Activated effector memory CD4-positive, alpha-beta T cell treated with Interleukin-2 at 50 U/mL for 16 hours (primary cell): ENCODE results near the gene PTPRN2.

ENCODE experiments used
- DNase-seq: peaks from one replicate; pipeline ENCODE4 v3.0.0-alpha.2; 2020

The PTPRN2 gene

GRCh38 chr7:157809863-157810851 is 777.5 kb downstream of the PTPRN2 start:
- DNase-seq: no peak

GRCh38 chr7:157809154-157809862 is 778.3 kb downstream of the PTPRN2 start:
- DNase-seq: no peak

GRCh38 chr7:157808042-157808441 is 779.6 kb downstream of the PTPRN2 start:
- DNase-seq: no peak

GRCh38 chr7:157807510-157807909 is 780.1 kb downstream of the PTPRN2 start:
- DNase-seq: no peak

- DNase-seq: no peak
These were observed 780.9 kb downstream of the PTPRN2 start for GRCh38 chr7:157806711-157807110.

GRCh38 chr7:157805713-157806112 is 781.9 kb downstream of the PTPRN2 start:
- DNase-seq: no peak

- DNase-seq: no peak
These were observed 783.7 kb downstream of the PTPRN2 start for GRCh38 chr7:157803906-157804305.

- DNase-seq: no peak
These were observed 785.5 kb downstream of the PTPRN2 start for GRCh38 chr7:157801971-157802675.

- no peak for DNase-seq
These were observed 786.5 kb downstream of the PTPRN2 start for GRCh38 chr7:157801113-157801512.

- no peak for DNase-seq
These were observed 787.3 kb downstream of the PTPRN2 start for GRCh38 chr7:157800281-157800680.

- DNase-seq: no peak
These were observed 788.4 kb downstream of the PTPRN2 start for GRCh38 chr7:157799076-157799685.

GRCh38 chr7:157797361-157797760 is 790.3 kb downstream of the PTPRN2 start:
- no peak for DNase-seq

GRCh38 chr7:157796846-157797245 is 790.8 kb downstream of the PTPRN2 start:
- no peak for DNase-seq

GRCh38 chr7:157795643-157796042 is 792.0 kb downstream of the PTPRN2 start:
- DNase-seq: no peak

GRCh38 chr7:157795199-157795598 is 792.4 kb downstream of the PTPRN2 start:
- DNase-seq: no peak

GRCh38 chr7:157794746-157795065 is 792.9 kb downstream of the PTPRN2 start:
- no peak for DNase-seq

GRCh38 chr7:157793973-157794745 is 793.5 kb downstream of the PTPRN2 start:
- DNase-seq: no peak

- DNase-seq: no peak
These were observed 794.6 kb downstream of the PTPRN2 start for GRCh38 chr7:157793087-157793353.

GRCh38 chr7:157792241-157793086 is 795.2 kb downstream of the PTPRN2 start:
- DNase-seq: no peak

GRCh38 chr7:157791666-157792065 is 796.0 kb downstream of the PTPRN2 start:
- no peak for DNase-seq

GRCh38 chr7:157791261-157791660 is 796.4 kb downstream of the PTPRN2 start:
- no peak for DNase-seq

GRCh38 chr7:157789942-157790341 is 797.7 kb downstream of the PTPRN2 start:
- DNase-seq: no peak
